Hematopoietic multipotent progenitor cell (in vitro differentiated cells): ENCODE measurements around the gene GRID2IP. TPM values are rescaled to one million over a fixed set of nuclear protein-coding genes. Genes with fewer than 3 reads are reported as not detected.
"Not testable (repeated sequence)": the region's sequence is repeated elsewhere in the genome, so short reads cannot be mapped to it uniquely, and the experiment has no call there.

Experiments
- DNase-seq, 3 donors: peaks; one replicate each; pipeline ENCODE4 v3.0.0-alpha.2; 2011 to 2015; ENCODE audit warnings: low read depth in 2 of 3, low spot score in 2 of 3
- total RNA-seq: library from RNA; depleted of rRNA; stranded (reverse); fragments of >200 nt; gene quantifications from one replicate; pipeline ENCODE4 v1.2.3, GENCODE V29; 2012

Gene GRID2IP
- total RNA-seq, 1 donor = 3.2 TPM

DNA sequence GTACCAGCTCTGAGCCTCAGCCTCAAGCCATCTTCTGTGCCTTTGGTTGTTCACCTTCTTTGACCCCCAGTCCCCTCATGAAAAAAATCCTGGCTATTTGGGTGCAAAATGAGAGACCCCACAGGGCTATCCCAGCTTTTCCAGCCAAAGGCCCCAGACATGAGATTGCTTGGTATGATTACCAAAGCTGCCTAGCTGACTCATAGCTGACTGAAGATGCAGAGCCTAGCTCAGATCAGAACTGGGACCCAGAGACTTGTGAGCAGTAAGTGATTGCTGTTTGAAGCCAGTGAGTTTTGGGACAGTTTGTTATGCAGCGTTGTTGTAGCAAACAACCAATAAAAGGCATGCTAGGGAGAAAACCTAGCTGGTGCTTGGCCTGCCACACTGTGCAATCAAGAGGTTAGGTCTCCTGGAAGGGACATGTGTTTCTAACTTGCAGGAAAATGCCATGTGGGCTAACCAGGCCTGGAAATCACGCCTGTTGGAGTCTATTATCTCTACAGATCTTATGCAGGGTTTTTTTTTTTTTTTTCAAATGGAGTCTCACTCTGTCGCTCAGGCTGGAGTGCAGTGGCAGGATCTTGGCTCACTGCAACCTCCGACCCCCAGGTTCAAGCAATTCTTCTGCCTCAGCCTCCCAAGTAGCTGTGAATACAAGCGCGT lies 55.5 kb downstream of the GRID2IP start:
- no peak for DNase-seq

GRCh38 chr7:6494365-6494764 lies 56.9 kb downstream of the GRID2IP start:
- no peak for DNase-seq

DNA sequence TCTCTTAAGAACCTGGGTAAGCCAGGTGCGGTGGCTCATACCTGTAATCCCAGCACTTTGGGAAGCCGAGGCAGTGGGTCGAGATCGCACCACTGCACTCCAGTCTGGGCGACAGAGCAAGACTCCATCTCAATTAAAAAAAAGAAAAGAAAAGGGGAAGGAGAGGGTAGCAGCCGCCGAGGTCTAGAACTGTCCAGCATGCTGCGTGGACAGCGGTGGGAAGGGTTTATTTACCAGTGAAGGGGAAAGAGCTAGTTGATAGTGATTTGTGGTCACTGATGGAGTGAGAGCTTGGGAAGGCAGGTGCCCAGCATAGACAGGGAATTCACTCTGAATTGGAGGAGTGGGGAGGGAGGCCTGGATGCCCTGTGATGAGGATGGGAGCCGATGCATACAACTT lies 60.1 kb downstream of the GRID2IP start:
- no peak for DNase-seq

DNA sequence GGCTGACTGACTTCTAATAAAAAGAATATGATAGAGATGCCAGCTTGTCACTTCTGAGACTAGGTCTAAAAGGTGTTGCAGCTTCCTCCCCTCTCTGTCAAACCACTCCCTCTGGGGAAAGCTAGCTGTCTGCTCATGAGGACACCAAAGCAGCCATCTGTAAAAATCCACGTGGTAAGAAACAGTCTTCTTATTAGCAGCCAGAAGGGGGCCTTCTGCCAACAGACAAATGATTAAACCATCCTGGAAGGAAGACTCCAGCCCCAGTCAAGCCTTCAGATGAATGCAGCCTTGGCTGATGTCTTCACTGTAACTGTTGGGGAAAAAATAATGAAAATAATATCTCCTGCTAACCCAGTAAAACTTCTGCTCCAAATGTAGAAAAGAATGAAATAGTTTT lies 61.6 kb downstream of the GRID2IP start:
- no peak for DNase-seq

GRCh38 chr7:6487184-6487545 lies 64.1 kb downstream of the GRID2IP start:
- DNase-seq = no peak

DNA sequence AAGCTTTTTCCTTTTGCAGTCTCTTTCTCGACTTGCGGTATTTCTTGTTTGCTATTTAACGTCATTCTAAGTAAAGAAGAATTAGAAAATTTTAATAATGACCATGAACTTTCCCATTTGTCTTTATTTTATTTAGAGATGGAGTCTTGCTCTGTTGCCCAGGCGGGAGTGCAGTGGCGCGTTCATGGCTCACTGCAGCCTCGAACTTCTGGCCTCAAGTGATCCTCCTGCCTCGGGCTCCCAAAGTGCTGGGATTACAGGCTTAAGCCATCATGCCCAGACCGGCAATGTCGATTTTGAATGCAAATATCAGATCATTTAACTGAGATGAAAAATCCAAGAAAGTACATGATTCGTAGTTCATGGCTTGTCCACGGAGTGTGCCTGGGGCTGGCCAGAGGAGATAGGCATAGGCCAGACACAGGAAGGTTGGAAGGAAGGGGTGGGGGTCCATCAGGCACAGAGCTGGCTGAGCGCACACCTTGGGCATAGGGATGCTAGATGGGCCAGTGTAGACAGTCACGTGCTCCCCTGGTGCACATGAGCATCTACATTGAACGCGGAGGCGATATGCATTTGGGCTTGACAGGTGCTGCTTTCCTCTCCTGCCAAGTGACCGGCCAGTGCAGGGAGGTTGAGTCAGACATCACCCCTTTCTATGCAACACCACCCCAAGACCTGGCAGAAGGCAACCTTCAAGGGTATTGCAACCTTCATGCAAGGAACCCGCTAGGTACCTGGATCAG lies 64.7 kb downstream of the GRID2IP start:
- DNase-seq = no peak

DNA sequence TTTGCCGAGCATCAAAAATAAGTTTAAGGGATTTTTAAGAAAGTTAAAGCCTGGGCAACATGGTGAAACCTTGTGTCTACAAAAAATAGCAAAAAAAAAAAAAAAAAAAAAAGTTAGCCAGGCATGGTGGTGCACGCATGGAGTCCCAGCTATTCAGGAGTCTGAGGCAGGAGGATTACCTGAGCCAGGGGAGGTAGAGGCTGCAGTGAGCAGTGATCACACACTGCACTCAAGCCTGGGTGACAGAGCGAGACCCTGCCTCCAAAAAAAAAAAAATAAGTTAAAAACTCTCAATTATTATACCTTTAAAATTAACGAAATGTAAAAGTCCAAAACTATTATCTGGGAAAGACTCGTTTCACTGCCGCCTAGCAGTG lies 68.5 kb downstream of the GRID2IP start:
- DNase-seq = no peak

GRCh38 chr7:6482307-6482706 lies 69.0 kb downstream of the GRID2IP start:
- DNase-seq = no peak

DNA sequence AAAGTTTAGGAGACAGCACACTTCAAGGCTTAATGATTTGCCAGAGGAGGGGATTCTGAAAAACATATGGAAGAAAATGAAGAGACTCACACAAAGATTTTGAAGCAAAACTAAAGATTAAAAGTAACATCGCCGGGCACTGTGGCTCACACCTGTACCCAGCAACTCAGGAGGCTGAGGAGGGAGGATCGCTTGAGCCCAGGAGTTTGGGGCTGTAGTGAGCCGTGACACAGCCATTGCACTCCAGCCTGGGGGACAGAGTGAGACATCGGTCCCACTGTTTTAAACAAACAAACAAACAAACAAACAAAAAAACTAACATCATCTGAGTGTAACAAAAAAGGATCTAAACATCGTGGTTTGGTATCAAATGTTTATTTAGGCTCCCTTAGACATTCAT lies 69.8 kb downstream of the GRID2IP start:
- no peak for DNase-seq

- DNase-seq = no peak
Observed at GRCh38 chr7:6480323-6480660, 71.0 kb downstream of the GRID2IP start.

- no peak for DNase-seq
Observed at GRCh38 chr7:6479067-6479466, 72.2 kb downstream of the GRID2IP start.

DNA sequence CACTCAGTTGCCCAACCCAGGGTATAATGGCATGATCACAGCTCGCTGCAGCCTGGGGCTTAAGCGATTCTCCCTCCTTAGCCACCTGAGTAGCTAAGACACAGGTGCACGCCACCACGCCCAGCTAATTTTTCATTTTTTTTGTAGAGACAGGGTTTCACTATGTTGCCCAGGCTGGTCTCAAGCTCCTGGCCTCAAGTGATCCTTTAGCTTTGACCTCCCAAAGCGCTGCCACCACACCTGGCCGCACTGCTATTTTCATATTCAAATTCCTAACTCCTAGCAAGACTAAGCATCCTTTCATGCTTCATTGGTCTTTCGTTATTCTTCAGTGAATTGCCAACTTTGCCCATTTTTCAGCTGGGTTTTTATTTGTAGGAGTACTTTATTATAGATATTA lies 73.1 kb downstream of the GRID2IP start:
- DNase-seq = no peak

DNA sequence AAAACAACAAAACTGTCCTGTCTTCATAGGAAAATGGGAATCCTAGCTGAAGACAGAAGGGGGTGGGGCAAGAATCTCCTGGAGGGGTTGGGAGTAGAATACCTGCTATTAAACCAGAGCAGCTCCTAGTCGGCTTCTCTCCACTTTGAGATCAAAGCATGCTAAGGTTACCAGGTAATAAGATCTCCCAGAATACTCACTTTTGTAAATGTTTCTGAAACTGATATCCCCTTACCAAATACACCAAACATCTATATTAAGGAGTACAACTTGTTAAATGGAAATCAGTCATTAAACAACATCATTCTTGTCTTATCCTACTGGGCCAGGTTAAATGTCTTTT lies 74.0 kb downstream of the GRID2IP start:
- DNase-seq = no peak

DNA sequence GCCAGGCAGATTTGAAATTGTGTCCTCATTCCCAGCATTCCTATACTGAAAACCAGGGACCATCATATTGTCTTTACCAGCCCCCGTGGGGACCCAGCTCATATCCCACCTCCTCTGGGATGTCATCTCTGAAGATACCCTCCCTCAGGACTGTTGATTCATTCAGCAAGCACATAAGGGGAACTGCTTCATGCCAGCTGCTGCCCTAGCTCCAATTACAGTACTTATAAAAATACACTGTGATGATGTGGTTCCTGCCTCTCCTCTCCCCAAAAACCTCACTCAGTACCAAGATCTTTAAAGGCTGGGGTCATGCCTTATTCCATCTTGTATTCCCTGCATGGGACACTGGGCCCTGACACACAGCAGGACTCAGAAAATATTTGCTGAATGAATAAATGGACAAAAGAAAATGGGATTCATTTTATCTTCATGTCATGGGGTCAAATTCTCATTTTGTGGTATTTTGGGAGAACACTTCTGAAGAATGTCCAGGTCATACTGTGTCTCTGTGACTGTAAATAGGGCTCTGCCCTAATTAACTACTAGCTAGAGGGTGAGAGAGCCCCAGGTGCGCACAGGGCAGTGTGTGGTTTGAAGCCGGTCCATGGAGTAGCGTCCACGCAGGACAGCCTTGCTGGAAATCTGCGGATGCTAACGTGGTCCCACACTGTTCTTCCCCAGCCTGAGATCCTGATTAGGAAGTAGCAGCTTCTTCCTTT lies 74.5 kb downstream of the GRID2IP start:
- DNase-seq = peak in 2 of 3 donors; percentile 7 to 37

DNA sequence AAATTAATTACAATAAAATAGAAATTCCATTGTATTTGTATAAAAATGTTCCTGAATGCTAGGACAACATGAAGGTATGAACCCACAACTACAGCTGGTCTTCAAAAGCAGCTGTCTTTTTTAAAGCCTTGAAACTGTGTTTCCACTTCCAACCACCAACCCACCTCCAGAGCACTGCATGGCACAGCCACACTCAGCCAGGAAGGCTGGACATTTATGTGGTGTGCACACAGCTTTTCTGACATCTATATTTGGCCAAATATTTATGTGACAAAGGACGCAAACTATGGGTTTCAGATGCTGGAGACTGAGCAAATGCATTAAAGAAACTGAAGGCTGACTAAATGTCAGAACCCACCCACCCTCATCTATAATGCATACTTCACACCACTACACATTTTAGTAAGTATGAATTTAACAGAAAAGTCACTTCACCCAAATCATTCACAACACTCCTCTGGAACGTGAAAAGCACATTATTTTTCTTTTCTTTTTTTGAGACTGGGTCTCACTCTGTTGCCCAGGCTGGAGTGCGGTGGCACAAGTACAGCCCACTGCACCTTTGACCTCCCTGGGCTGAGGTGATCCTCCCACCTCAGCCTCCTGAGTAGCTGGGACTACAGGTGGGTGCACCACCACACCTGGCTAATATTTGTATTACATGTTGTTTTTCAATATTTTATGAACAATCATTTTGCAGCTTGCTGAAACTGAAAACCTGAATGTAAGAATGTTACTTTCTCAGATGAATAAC lies 75.7 kb downstream of the GRID2IP start:
- DNase-seq = no peak

GRCh38 chr7:6465862-6466261 lies 85.4 kb downstream of the GRID2IP start:
- DNase-seq = no peak

- not testable (repeated sequence) for DNase-seq
Observed at GRCh38 chr7:6463609-6464008, 87.7 kb downstream of the GRID2IP start.

GRCh38 chr7:6461946-6462550 lies 89.2 kb downstream of the GRID2IP start:
- no peak for DNase-seq

DNA sequence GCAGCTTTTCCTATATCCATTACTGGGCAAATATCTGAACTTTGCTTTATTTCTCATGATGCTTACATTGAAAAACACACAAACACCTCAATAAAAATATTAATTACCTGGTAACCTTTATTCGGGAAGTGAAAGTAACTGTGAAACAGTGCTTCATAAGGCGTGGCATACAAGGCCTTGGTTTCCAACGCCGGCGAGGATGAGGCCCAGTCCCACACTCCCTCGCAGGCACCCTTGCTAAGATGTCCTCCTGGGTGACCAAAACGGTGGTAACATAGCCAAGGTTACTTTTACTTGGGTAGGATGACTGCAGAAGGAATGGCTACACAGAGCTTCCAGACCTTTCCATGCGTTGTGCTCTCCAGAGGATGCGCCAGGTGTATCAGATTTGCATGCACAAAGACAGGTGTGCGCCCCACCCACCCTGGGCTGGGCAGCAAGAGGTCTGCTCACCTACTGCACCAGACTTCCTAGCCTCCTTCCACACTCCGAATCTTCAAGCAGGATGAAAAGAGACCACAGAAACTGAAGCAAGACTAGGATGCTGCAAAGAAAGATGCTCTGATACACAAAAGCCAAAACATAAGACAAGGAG lies 90.2 kb downstream of the GRID2IP start:
- DNase-seq = no peak

DNA sequence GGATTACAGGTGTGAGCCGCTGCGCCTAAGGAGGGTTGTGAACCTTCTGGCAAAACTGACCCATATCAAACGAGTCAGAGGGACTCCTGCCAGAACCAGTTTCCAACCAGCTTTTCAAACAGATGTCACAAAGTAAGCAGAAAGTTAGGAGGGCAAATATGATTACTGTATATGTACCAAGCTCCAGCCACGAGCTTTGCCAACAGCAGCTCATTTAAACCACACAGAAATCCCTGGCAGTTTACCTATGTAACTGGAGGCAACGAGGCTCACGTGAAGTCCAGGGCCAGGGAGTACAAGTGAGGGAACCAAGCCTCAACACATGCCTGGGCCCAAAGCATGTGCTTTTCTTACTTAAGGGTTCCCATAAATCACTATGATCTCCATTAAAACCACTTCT lies 91.0 kb downstream of the GRID2IP start:
- no peak for DNase-seq

GRCh38 chr7:6458676-6459075 lies 92.6 kb downstream of the GRID2IP start:
- DNase-seq = not testable (repeated sequence)
